Measurements from ENCODE around the gene ANXA5. TPM values are rescaled to one million over a fixed set of nuclear protein-coding genes. Genes with fewer than 3 reads are reported as not detected.

ANXA5 gene
- total RNA-seq, 1 donor from 2014 or later: 117 TPM

GRCh38 chr4:121717680-121718237, 21.0 kb upstream of the ANXA5 start:
- intact Hi-C loops (cut with micrococcal nuclease): no loop called here
- DNase-seq: no peak
- ATAC-seq: peak; percentile 97

- no peak for DNase-seq
- no peak for ATAC-seq
- intact Hi-C loops (cut with micrococcal nuclease): no loop called here
Measured at GRCh38 chr4:121714548-121714947, 17.8 kb upstream of the ANXA5 start.

GRCh38 chr4:121712783-121713182, 16.0 kb upstream of the ANXA5 start:
- ATAC-seq (no peak), DNase-seq (no peak)

GRCh38 chr4:121712001-121712651, 15.3 kb upstream of the ANXA5 start:
- intact Hi-C loops (cut with micrococcal nuclease): no loop called here
- DNase-seq (no peak), ATAC-seq (peak; percentile 78)

More at GRCh38 chr4:121712783-121713182, 16.0 kb upstream of the ANXA5 start:
- intact Hi-C loops (cut with micrococcal nuclease): no loop called here

GRCh38 chr4:121711263-121712000, 14.7 kb upstream of the ANXA5 start:
- intact Hi-C loops (cut with micrococcal nuclease): no loop called here
- DNase-seq (peak; percentile 91), ATAC-seq (peak; percentile 100)

GRCh38 chr4:121709766-121710405, 13.1 kb upstream of the ANXA5 start:
- intact Hi-C loops (cut with micrococcal nuclease): no loop called here
- DNase-seq (no peak), ATAC-seq (no peak)

- DNase-seq: no peak
- intact Hi-C loops (cut with micrococcal nuclease): no loop called here
- no peak for ATAC-seq
Measured at GRCh38 chr4:121707344-121707743, 10.6 kb upstream of the ANXA5 start.

GRCh38 chr4:121706595-121707021, 9.8 kb upstream of the ANXA5 start:
- DNase-seq: no peak
- intact Hi-C loops (cut with micrococcal nuclease): no loop called here
- ATAC-seq: no peak

- DNase-seq (no peak), ATAC-seq (no peak)
- intact Hi-C loops (cut with micrococcal nuclease): no loop called here
Measured at GRCh38 chr4:121705521-121705920, 8.7 kb upstream of the ANXA5 start.

- DNase-seq: no peak
- intact Hi-C loops (cut with micrococcal nuclease): no loop called here
- no peak for ATAC-seq
Measured at GRCh38 chr4:121702136-121702535, 5.4 kb upstream of the ANXA5 start.

- intact Hi-C loops (cut with micrococcal nuclease): no loop called here
- ATAC-seq: no peak
- no peak for DNase-seq
Measured at GRCh38 chr4:121701263-121701662, 4.5 kb upstream of the ANXA5 start.

GRCh38 chr4:121698236-121698671, 1.5 kb upstream of the ANXA5 start:
- intact Hi-C loops (cut with micrococcal nuclease): no loop called here
- ATAC-seq (peak; percentile 11), DNase-seq (peak; percentile 61)

- ATAC-seq: no peak
- intact Hi-C loops (cut with micrococcal nuclease): no loop called here
- DNase-seq: no peak
Measured at GRCh38 chr4:121697564-121697963, 784 bp upstream of the ANXA5 start.

GRCh38 chr4:121696170-121696580, 605 bp downstream of the ANXA5 start:
- peak; percentile 70 for ATAC-seq
- intact Hi-C loops (cut with micrococcal nuclease): no loop called here
- DNase-seq: peak; percentile 87

- ATAC-seq (no peak), DNase-seq (no peak)
- intact Hi-C loops (cut with micrococcal nuclease): no loop called here
Measured at GRCh38 chr4:121693886-121694285, 2.9 kb downstream of the ANXA5 start.

GRCh38 chr4:121693450-121693849, 3.3 kb downstream of the ANXA5 start:
- ATAC-seq (no peak), DNase-seq (no peak)
- intact Hi-C loops (cut with micrococcal nuclease): no loop called here

GRCh38 chr4:121692261-121692660, 4.5 kb downstream of the ANXA5 start:
- ATAC-seq: no peak
- DNase-seq: no peak
- intact Hi-C loops (cut with micrococcal nuclease): no loop called here

GRCh38 chr4:121690001-121690400, 6.8 kb downstream of the ANXA5 start:
- DNase-seq (no peak), ATAC-seq (no peak)
- intact Hi-C loops (cut with micrococcal nuclease): no loop called here

- no peak for DNase-seq
- no peak for ATAC-seq
- intact Hi-C loops (cut with micrococcal nuclease): no loop called here
Measured at GRCh38 chr4:121688701-121689100, 8.1 kb downstream of the ANXA5 start.

GRCh38 chr4:121688261-121688660, 8.5 kb downstream of the ANXA5 start:
- intact Hi-C loops (cut with micrococcal nuclease): no loop called here
- no peak for ATAC-seq
- no peak for DNase-seq
